ENCODE data around the gene ZMYND15.

The ZMYND15 gene

GRCh38 chr17:4744999-4745969 is 5.7 kb downstream of the ZMYND15 start:
- DNase-seq = no peak

- no peak for DNase-seq
These were observed 8.2 kb downstream of the ZMYND15 start for GRCh38 chr17:4747847-4748246.

GRCh38 chr17:4748686-4749085 is 9.1 kb downstream of the ZMYND15 start:
- DNase-seq = no peak

GRCh38 chr17:4750606-4751005 is 11.0 kb downstream of the ZMYND15 start:
- no peak for DNase-seq

- DNase-seq = no peak
These were observed 12.3 kb downstream of the ZMYND15 start for GRCh38 chr17:4751932-4752331.

- no peak for DNase-seq
These were observed 13.8 kb downstream of the ZMYND15 start for GRCh38 chr17:4753392-4753791.

GRCh38 chr17:4759776-4760236 is 20.2 kb downstream of the ZMYND15 start:
- no peak for DNase-seq

GRCh38 chr17:4764595-4764994 is 25.0 kb downstream of the ZMYND15 start:
- no peak for DNase-seq

- DNase-seq = no peak
These were observed 26.6 kb downstream of the ZMYND15 start for GRCh38 chr17:4766201-4766600.

GRCh38 chr17:4766723-4767122 is 27.1 kb downstream of the ZMYND15 start:
- no peak for DNase-seq

GRCh38 chr17:4768298-4768697 is 28.7 kb downstream of the ZMYND15 start:
- DNase-seq = no peak

- DNase-seq = no peak
These were observed 30.0 kb downstream of the ZMYND15 start for GRCh38 chr17:4769628-4770027.

- peak; percentile 61 for DNase-seq
These were observed 32.0 kb downstream of the ZMYND15 start, which contains the start of gene TM4SF5 for GRCh38 chr17:4771519-4772234. Gene TM4SF5, plus strand, starts transcription at chr17:4771886. Its CDS starts 37 bp downstream, at chr17:4771923.

GRCh38 chr17:4772235-4772613 is 32.6 kb downstream of the ZMYND15 start:
- DNase-seq = peak; percentile 59

GRCh38 chr17:4777969-4778760 is 38.5 kb downstream of the ZMYND15 start:
- no peak for DNase-seq

- no peak for DNase-seq
These were observed 40.8 kb downstream of the ZMYND15 start for GRCh38 chr17:4780325-4780955.

GRCh38 chr17:4782652-4783051 is 43.0 kb downstream of the ZMYND15 start:
- DNase-seq = no peak

GRCh38 chr17:4785311-4786105 is 45.9 kb downstream of the ZMYND15 start:
- DNase-seq = no peak

GRCh38 chr17:4786106-4786511 is 46.5 kb downstream of the ZMYND15 start, which contains the start of gene VMO1:
Gene VMO1, minus strand, starts transcription at chr17:4786364. Its CDS starts 12 bp downstream, at chr17:4786352.
- no peak for DNase-seq

GRCh38 chr17:4786516-4786915 is 46.9 kb downstream of the ZMYND15 start:
- no peak for DNase-seq

GRCh38 chr17:4788159-4788806 is 48.6 kb downstream of the ZMYND15 start:
- no peak for DNase-seq
